ENCODE data around the gene ITGB7.

ITGB7 gene

DNA sequence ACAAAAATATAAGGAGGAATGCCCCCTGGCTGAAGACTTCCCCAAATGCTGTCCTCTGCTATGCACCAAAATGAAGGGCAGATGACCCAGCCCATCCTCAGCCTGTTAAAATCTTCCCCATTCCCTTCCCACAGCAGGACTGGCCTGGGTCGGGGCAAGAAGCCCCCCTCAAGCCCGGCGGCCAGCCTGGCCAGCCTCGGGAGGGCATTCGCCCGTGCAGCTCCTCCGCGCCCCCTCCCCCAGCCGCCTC is 24.5 kb upstream of the ITGB7 start:
- H3K27ac ChIP-seq (ENCODE audit: insufficient read depth in 1 of 2, low read depth in 1 of 2, low read length in 2 of 2, poor library complexity in 1 of 2, severe bottlenecking in 2 of 2): no peak overlapping the region
- CTCF ChIA-PET: interaction anchor here (21.7 kb wide), 1 partner anchor 16 kb away, joined by 212 read pairs; no protein-coding TSS in a partner anchor
- no peaks in the 10 kb centered on the region for H3K36me3 ChIP-seq (ENCODE audit: control insufficient read depth in 4 of 4, insufficient read depth in 4 of 4, low read length in 3 of 4)
- peaks cover 0 to 4% (median 0%) of the 10 kb centered on the region in 5 experiments for H3K27me3 ChIP-seq (replicated peaks in 2 of 5; ENCODE audit: control insufficient read depth in 4 of 5, insufficient read depth in 5 of 5, low read length in 4 of 5)
- peaks cover 2 to 40% (median 33%) of the 10 kb centered on the region in 4 experiments for H3K4me1 ChIP-seq (ENCODE audit: control extremely low read depth in 1 of 4, control insufficient read depth in 4 of 4, insufficient read depth in 4 of 4, low read length in 3 of 4)
- POLR2A ChIA-PET: no interaction called here
- H3K9me3 ChIP-seq (ENCODE audit: control extremely low read depth in 1 of 5, control insufficient read depth in 4 of 5, insufficient read depth in 2 of 5, low read depth in 1 of 5, low read length in 4 of 5): no peaks in the 10 kb centered on the region
- DNase-seq: no peak
- H3K4me3 ChIP-seq (ENCODE audit: control insufficient read depth in 1 of 7, extremely low read depth in 1 of 7, insufficient read depth in 4 of 7, low read depth in 2 of 7, low read length in 6 of 7): peak overlapping the region in 6 of 7 experiments; percentile 20 to 72 (median 54)
- WGBS (ENCODE audit: insufficient coverage): 10% methylated on average over 3 of the region's 9 CpGs

DNA sequence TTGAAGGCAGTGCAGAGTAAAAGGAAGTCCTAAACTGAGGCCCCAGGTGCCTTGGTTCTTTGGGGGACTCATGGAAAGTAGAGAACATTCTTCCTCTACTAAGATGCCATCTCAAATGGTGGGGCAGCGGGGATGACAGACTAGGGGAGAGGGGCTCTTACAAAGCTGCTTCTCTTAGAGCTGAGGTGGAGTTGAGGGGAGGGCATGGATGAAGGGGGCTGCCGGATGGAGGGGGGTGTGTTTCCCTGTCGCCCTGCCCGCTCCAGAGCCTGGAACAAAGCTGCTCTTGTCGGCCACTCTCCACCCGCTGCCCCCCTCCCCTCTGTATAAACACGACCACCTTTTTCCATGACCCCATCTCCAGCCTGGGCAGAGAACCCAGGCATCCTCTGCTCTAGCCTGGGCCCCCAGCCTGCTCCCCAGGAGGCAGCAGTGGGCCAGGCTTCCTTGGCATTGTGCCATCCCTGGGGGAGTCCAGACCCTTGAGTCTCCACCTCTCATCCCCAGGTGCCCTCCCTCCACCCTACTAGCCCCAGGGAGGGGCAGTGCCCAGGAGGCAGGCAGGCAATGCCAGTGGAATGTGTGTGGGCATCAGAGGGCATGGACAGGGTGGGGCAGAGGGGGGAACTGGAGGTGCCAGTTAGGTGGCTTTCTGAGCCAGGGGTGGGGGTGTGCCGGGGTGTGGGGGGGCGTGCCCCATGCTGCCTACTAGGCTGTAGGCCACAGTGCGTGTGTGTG is 23.2 kb upstream of the ITGB7 start:
- DNase-seq: no peak
- Histone ChIP-seq H3K4me1 (ENCODE audit: control extremely low read depth in 1 of 4, control insufficient read depth in 4 of 4, insufficient read depth in 4 of 4, low read length in 3 of 4) (peaks cover 2 to 36% (median 28%) of the 10 kb centered on the region in 4 experiments), H3K27me3 (replicated peaks in 2 of 5; ENCODE audit: control insufficient read depth in 4 of 5, insufficient read depth in 5 of 5, low read length in 4 of 5) (peaks cover 0 to 4% (median 0%) of the 10 kb centered on the region in 5 experiments), H3K36me3 (ENCODE audit: control insufficient read depth in 4 of 4, insufficient read depth in 4 of 4, low read length in 3 of 4) (no peaks in the 10 kb centered on the region), H3K9me3 (ENCODE audit: control extremely low read depth in 1 of 5, control insufficient read depth in 4 of 5, insufficient read depth in 2 of 5, low read depth in 1 of 5, low read length in 4 of 5) (no peaks in the 10 kb centered on the region), H3K4me3 (ENCODE audit: control insufficient read depth in 1 of 7, extremely low read depth in 1 of 7, insufficient read depth in 4 of 7, low read depth in 2 of 7, low read length in 6 of 7) (no peak overlapping the region), H3K27ac (ENCODE audit: insufficient read depth in 1 of 2, low read depth in 1 of 2, low read length in 2 of 2, poor library complexity in 1 of 2, severe bottlenecking in 2 of 2) (no peak overlapping the region)
- CTCF ChIA-PET: interaction anchor here (1.6 to 21.7 kb wide), 2 partner anchors 15 to 56 kb away, joined by 3 to 212 read pairs; no protein-coding TSS in a partner anchor
- POLR2A ChIA-PET: no interaction called here
- WGBS (ENCODE audit: insufficient coverage): no CpG with 5 or more reads among the region's 10 CpGs

DNA sequence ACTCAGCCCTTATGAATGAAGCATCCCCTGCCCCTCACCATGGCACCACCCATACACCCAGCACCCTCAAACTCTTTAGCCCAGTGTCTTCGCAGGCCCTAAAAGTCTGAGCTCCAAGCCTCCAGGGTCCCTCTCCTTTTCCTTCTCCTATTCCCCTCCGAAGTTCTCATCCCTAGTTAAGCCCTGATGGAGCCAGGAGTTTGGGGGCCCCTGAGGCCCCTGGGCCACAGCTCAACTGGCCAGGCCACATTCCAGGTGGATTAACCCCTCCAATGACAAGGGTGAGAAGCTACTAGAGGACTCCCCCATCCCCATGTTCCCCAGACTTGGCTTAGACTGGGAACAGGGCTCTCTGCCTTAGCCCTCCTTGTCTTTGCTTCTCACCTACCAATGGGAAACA is 22.4 kb upstream of the ITGB7 start:
- DNase-seq: no peak
- 100% methylated on average over 2 of the region's 2 CpGs for WGBS (ENCODE audit: insufficient coverage)
- H3K27ac ChIP-seq (ENCODE audit: insufficient read depth in 1 of 2, low read depth in 1 of 2, low read length in 2 of 2, poor library complexity in 1 of 2, severe bottlenecking in 2 of 2): no peak overlapping the region
- no peak overlapping the region for H3K4me3 ChIP-seq (ENCODE audit: control insufficient read depth in 1 of 7, extremely low read depth in 1 of 7, insufficient read depth in 4 of 7, low read depth in 2 of 7, low read length in 6 of 7)
- H3K4me1 ChIP-seq (ENCODE audit: control extremely low read depth in 1 of 4, control insufficient read depth in 4 of 4, insufficient read depth in 4 of 4, low read length in 3 of 4): peaks cover 2 to 40% (median 32%) of the 10 kb centered on the region in 4 experiments
- no peaks in the 10 kb centered on the region for H3K36me3 ChIP-seq (ENCODE audit: control insufficient read depth in 4 of 4, insufficient read depth in 4 of 4, low read length in 3 of 4)
- ChIA-PET POLR2A (no interaction called here), CTCF (interaction anchor here (1.0 to 21.7 kb wide), 4 partner anchors 14 to 92 kb away, joined by 3 to 212 read pairs (median 3); no protein-coding TSS in a partner anchor)
- H3K27me3 ChIP-seq (replicated peaks in 2 of 5; ENCODE audit: control insufficient read depth in 4 of 5, insufficient read depth in 5 of 5, low read length in 4 of 5): peaks cover 0 to 4% (median 0%) of the 10 kb centered on the region in 5 experiments
- no peaks in the 10 kb centered on the region for H3K9me3 ChIP-seq (ENCODE audit: control extremely low read depth in 1 of 5, control insufficient read depth in 4 of 5, insufficient read depth in 2 of 5, low read depth in 1 of 5, low read length in 4 of 5)

DNA sequence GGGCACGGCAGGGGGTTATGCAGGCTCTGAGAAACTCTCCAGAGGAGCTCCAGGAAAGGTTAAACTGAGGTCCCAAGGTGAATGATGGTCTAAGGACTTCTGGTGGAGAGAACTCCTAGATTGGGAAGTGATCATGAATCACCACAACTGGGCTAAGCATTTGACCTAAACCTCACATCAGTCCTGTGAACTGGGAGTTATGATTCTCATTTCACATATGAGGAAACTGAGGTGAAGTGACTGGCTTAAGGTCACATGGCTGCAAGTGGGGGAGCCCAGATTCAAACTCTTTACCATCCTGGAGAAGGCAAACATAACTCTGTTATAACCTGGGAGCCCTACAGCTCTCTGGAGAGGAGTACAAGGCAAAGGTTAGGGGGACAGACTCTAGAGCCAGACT is 20.8 kb upstream of the ITGB7 start:
- no peak overlapping the region for H3K27ac ChIP-seq (ENCODE audit: insufficient read depth in 1 of 2, low read depth in 1 of 2, low read length in 2 of 2, poor library complexity in 1 of 2, severe bottlenecking in 2 of 2)
- H3K4me1 ChIP-seq (ENCODE audit: control extremely low read depth in 1 of 4, control insufficient read depth in 4 of 4, insufficient read depth in 4 of 4, low read length in 3 of 4): peaks cover 6 to 40% (median 34%) of the 10 kb centered on the region in 4 experiments
- H3K4me3 ChIP-seq (ENCODE audit: control insufficient read depth in 1 of 7, extremely low read depth in 1 of 7, insufficient read depth in 4 of 7, low read depth in 2 of 7, low read length in 6 of 7): no peak overlapping the region
- no peak for DNase-seq
- 100% methylated on average over 1 of the region's 1 CpG for WGBS (ENCODE audit: insufficient coverage)
- CTCF ChIA-PET: interaction anchor here (1.1 to 21.7 kb wide), 3 partner anchors 12 to 40 kb away, joined by 3 to 212 read pairs (median 4); partner anchors contain the start of gene ESPL1
- H3K27me3 ChIP-seq (replicated peaks in 2 of 5; ENCODE audit: control insufficient read depth in 4 of 5, insufficient read depth in 5 of 5, low read length in 4 of 5): peaks cover 0 to 4% (median 0%) of the 10 kb centered on the region in 5 experiments
- POLR2A ChIA-PET: no interaction called here
- no peaks in the 10 kb centered on the region for H3K36me3 ChIP-seq (ENCODE audit: control insufficient read depth in 4 of 4, insufficient read depth in 4 of 4, low read length in 3 of 4)
- no peaks in the 10 kb centered on the region for H3K9me3 ChIP-seq (ENCODE audit: control extremely low read depth in 1 of 5, control insufficient read depth in 4 of 5, insufficient read depth in 2 of 5, low read depth in 1 of 5, low read length in 4 of 5)

DNA sequence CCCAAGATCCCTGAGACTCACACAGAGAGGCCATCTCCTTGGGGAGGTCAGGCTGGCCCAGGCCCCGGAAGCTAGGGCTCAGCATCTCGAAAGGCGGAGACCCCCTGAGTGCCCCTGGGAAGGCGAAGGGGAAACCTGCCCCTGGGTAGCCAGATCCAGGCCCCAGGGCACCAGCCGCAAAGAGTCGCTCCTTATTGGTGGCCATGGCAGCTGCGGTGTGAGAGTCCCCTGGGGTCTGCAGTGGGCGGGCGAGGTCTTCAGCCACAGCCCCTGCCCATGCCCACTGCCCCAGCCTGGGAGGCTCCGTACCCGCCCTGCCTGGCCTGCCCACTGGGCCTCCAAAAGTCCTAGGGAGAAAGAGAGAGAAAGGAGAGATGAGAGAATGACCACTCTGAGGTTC is 20.3 kb upstream of the ITGB7 start:
- no peaks in the 10 kb centered on the region for H3K9me3 ChIP-seq (ENCODE audit: control extremely low read depth in 1 of 5, control insufficient read depth in 4 of 5, insufficient read depth in 2 of 5, low read depth in 1 of 5, low read length in 4 of 5)
- H3K4me3 ChIP-seq (ENCODE audit: control insufficient read depth in 1 of 7, extremely low read depth in 1 of 7, insufficient read depth in 4 of 7, low read depth in 2 of 7, low read length in 6 of 7): no peak overlapping the region
- H3K4me1 ChIP-seq (ENCODE audit: control extremely low read depth in 1 of 4, control insufficient read depth in 4 of 4, insufficient read depth in 4 of 4, low read length in 3 of 4): peaks cover 6 to 40% (median 34%) of the 10 kb centered on the region in 4 experiments
- ChIA-PET CTCF (interaction anchor here (1.5 to 21.7 kb wide), 2 partner anchors 12 to 40 kb away, joined by 4 to 212 read pairs; partner anchors contain the start of gene ESPL1), POLR2A (no interaction called here)
- no peak overlapping the region for H3K27ac ChIP-seq (ENCODE audit: insufficient read depth in 1 of 2, low read depth in 1 of 2, low read length in 2 of 2, poor library complexity in 1 of 2, severe bottlenecking in 2 of 2)
- peaks cover 0 to 4% (median 0%) of the 10 kb centered on the region in 5 experiments for H3K27me3 ChIP-seq (replicated peaks in 2 of 5; ENCODE audit: control insufficient read depth in 4 of 5, insufficient read depth in 5 of 5, low read length in 4 of 5)
- 98% methylated on average over 8 of the region's 11 CpGs for whole genome bisulfite sequencing (ENCODE audit: insufficient coverage)
- DNase-seq: no peak
- H3K36me3 ChIP-seq (ENCODE audit: control insufficient read depth in 4 of 4, insufficient read depth in 4 of 4, low read length in 3 of 4): no peaks in the 10 kb centered on the region

DNA sequence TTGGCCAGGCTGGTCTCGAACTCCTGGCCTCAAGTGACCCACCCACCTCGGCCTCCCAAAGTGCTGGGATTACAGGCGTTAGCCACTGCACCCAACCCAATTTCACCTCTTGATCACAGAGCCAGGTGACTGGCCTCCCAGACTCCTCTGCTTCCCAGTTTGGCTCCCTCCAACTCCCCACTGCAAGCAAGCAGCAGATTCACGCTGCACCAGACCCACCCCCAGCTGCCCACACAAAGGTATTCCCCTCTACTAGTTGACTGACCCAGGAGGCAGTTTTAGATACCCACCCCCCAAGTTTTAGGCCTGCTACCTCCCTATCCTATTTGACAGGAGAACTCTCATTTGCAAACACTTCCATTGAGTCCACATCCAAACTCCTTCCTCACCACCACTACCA is 19.8 kb upstream of the ITGB7 start:
- H3K9me3 ChIP-seq (ENCODE audit: control extremely low read depth in 1 of 5, control insufficient read depth in 4 of 5, insufficient read depth in 2 of 5, low read depth in 1 of 5, low read length in 4 of 5): no peaks in the 10 kb centered on the region
- peaks cover 0 to 4% (median 0%) of the 10 kb centered on the region in 5 experiments for H3K27me3 ChIP-seq (replicated peaks in 2 of 5; ENCODE audit: control insufficient read depth in 4 of 5, insufficient read depth in 5 of 5, low read length in 4 of 5)
- ChIA-PET CTCF (interaction anchor here (1.5 to 21.7 kb wide), 2 partner anchors 11 to 41 kb away, joined by 4 to 212 read pairs; partner anchors contain the start of gene ESPL1), POLR2A (no interaction called here)
- no peak for DNase-seq
- no peak overlapping the region for H3K27ac ChIP-seq (ENCODE audit: insufficient read depth in 1 of 2, low read depth in 1 of 2, low read length in 2 of 2, poor library complexity in 1 of 2, severe bottlenecking in 2 of 2)
- peaks cover 6 to 44% (median 35%) of the 10 kb centered on the region in 4 experiments for H3K4me1 ChIP-seq (ENCODE audit: control extremely low read depth in 1 of 4, control insufficient read depth in 4 of 4, insufficient read depth in 4 of 4, low read length in 3 of 4)
- no peaks in the 10 kb centered on the region for H3K36me3 ChIP-seq (ENCODE audit: control insufficient read depth in 4 of 4, insufficient read depth in 4 of 4, low read length in 3 of 4)
- H3K4me3 ChIP-seq (ENCODE audit: control insufficient read depth in 1 of 7, extremely low read depth in 1 of 7, insufficient read depth in 4 of 7, low read depth in 2 of 7, low read length in 6 of 7): no peak overlapping the region
- 100% methylated on average over 3 of the region's 4 CpGs for WGBS (ENCODE audit: insufficient coverage)

Measured in common myeloid progenitor, CD34-positive (primary cell).